ENCODE results near the gene ZC3HAV1.

The ZC3HAV1 gene

GRCh38 chr7:139049936-139050335, 59.6 kb downstream of the ZC3HAV1 start:
- DNase-seq, result no peak
- no peaks in the 10 kb centered on the region for H3K79me1 ChIP-seq (ENCODE audit: low read length)
- H3K18ac ChIP-seq (ENCODE audit: low read length), result no peak overlapping the region
- H3K4me3 ChIP-seq (ENCODE audit: low read length), result no peak overlapping the region
- no peak overlapping the region for H4K5ac ChIP-seq (ENCODE audit: low read length)
- no peaks in the 10 kb centered on the region for H3K79me2 ChIP-seq (ENCODE audit: control insufficient read depth, insufficient read depth, low read length)
- no peak overlapping the region for H3K9ac ChIP-seq (ENCODE audit: low read length)
- H2BK5ac ChIP-seq (ENCODE audit: low read length), result no peak overlapping the region
- no peak overlapping the region for H3K23ac ChIP-seq (ENCODE audit: low read length)
- H3K27ac ChIP-seq (ENCODE audit: low read depth, low read length), result no peak overlapping the region
- no peak overlapping the region for H3K4ac ChIP-seq (ENCODE audit: low read depth, low read length)
- no peak overlapping the region for H4K8ac ChIP-seq (ENCODE audit: low read depth, low read length)
- no peaks in the 10 kb centered on the region for H3K27me3 ChIP-seq (ENCODE audit: insufficient read depth, low read length, poor library complexity)
- H2BK120ac ChIP-seq (ENCODE audit: low read depth, low read length), result no peak overlapping the region
- H3K4me2 ChIP-seq (ENCODE audit: low read length), result no peak overlapping the region
- no CpG with 5 or more reads among the region's 1 CpG for WGBS (ENCODE audit: extremely low coverage, insufficient coverage, low lambda C conversion rate)
- H2AK5ac ChIP-seq (ENCODE audit: low read length), result no peak overlapping the region
- no peak overlapping the region for H3K56ac ChIP-seq (ENCODE audit: low read length)
- H2BK15ac ChIP-seq (replicated peaks; ENCODE audit: low read depth), result no peak overlapping the region
- peaks cover 13% of the 10 kb centered on the region for H3K36me3 ChIP-seq (ENCODE audit: control insufficient read depth, insufficient read depth, low read length)
- no peaks in the 10 kb centered on the region for H3K4me1 ChIP-seq (ENCODE audit: control insufficient read depth, low read depth, low read length)

- Histone ChIP-seq H3K18ac (ENCODE audit: low read length) (no peak overlapping the region), H3K4ac (ENCODE audit: low read depth, low read length) (no peak overlapping the region), H2BK5ac (ENCODE audit: low read length) (no peak overlapping the region), H4K8ac (ENCODE audit: low read depth, low read length) (no peak overlapping the region), H3K9ac (ENCODE audit: low read length) (no peak overlapping the region), H3K79me2 (ENCODE audit: control insufficient read depth, insufficient read depth, low read length) (no peaks in the 10 kb centered on the region), H4K5ac (ENCODE audit: low read length) (no peak overlapping the region), H2BK120ac (ENCODE audit: low read depth, low read length) (no peak overlapping the region), H3K4me1 (ENCODE audit: control insufficient read depth, low read depth, low read length) (no peaks in the 10 kb centered on the region), H3K23ac (ENCODE audit: low read length) (no peak overlapping the region), H3K27ac (ENCODE audit: low read depth, low read length) (no peak overlapping the region), H2BK15ac (replicated peaks; ENCODE audit: low read depth) (no peak overlapping the region), H3K4me2 (ENCODE audit: low read length) (no peak overlapping the region), H3K36me3 (ENCODE audit: control insufficient read depth, insufficient read depth, low read length) (peaks cover 11% of the 10 kb centered on the region), H3K27me3 (ENCODE audit: insufficient read depth, low read length, poor library complexity) (no peaks in the 10 kb centered on the region), H3K4me3 (ENCODE audit: low read length) (no peak overlapping the region), H2AK5ac (ENCODE audit: low read length) (no peak overlapping the region), H3K56ac (ENCODE audit: low read length) (no peak overlapping the region), H3K79me1 (ENCODE audit: low read length) (no peaks in the 10 kb centered on the region)
- DNase-seq, result no peak
- no CpG with 5 or more reads among the region's 7 CpGs for WGBS (ENCODE audit: extremely low coverage, insufficient coverage, low lambda C conversion rate)
These were observed 60.4 kb downstream of the ZC3HAV1 start for GRCh38 chr7:139049111-139049510.

- H4K5ac ChIP-seq (ENCODE audit: low read length), result no peak overlapping the region
- no peak overlapping the region for H3K23ac ChIP-seq (ENCODE audit: low read length)
- no peak overlapping the region for H3K4ac ChIP-seq (ENCODE audit: low read depth, low read length)
- no peak overlapping the region for H4K8ac ChIP-seq (ENCODE audit: low read depth, low read length)
- H3K79me1 ChIP-seq (ENCODE audit: low read length), result no peaks in the 10 kb centered on the region
- WGBS (ENCODE audit: extremely low coverage, insufficient coverage, low lambda C conversion rate), result no CpG with 5 or more reads among the region's 3 CpGs
- no peak overlapping the region for H3K9ac ChIP-seq (ENCODE audit: low read length)
- no peak overlapping the region for H2AK5ac ChIP-seq (ENCODE audit: low read length)
- H3K4me1 ChIP-seq (ENCODE audit: control insufficient read depth, low read depth, low read length), result no peaks in the 10 kb centered on the region
- H3K79me2 ChIP-seq (ENCODE audit: control insufficient read depth, insufficient read depth, low read length), result no peaks in the 10 kb centered on the region
- H2BK15ac ChIP-seq (replicated peaks; ENCODE audit: low read depth), result no peak overlapping the region
- no peak overlapping the region for H3K56ac ChIP-seq (ENCODE audit: low read length)
- DNase-seq, result no peak
- H3K4me2 ChIP-seq (ENCODE audit: low read length), result no peak overlapping the region
- no peak overlapping the region for H2BK5ac ChIP-seq (ENCODE audit: low read length)
- no peak overlapping the region for H2BK120ac ChIP-seq (ENCODE audit: low read depth, low read length)
- no peak overlapping the region for H3K18ac ChIP-seq (ENCODE audit: low read length)
- peaks cover 9% of the 10 kb centered on the region for H3K36me3 ChIP-seq (ENCODE audit: control insufficient read depth, insufficient read depth, low read length)
- no peak overlapping the region for H3K4me3 ChIP-seq (ENCODE audit: low read length)
- no peaks in the 10 kb centered on the region for H3K27me3 ChIP-seq (ENCODE audit: insufficient read depth, low read length, poor library complexity)
- H3K27ac ChIP-seq (ENCODE audit: low read depth, low read length), result no peak overlapping the region
These were observed 61.5 kb downstream of the ZC3HAV1 start for GRCh38 chr7:139047970-139048369.

GRCh38 chr7:139046143-139046542, 63.4 kb downstream of the ZC3HAV1 start:
- H3K4me3 ChIP-seq (ENCODE audit: low read length), result no peak overlapping the region
- H3K27me3 ChIP-seq (ENCODE audit: insufficient read depth, low read length, poor library complexity), result no peaks in the 10 kb centered on the region
- H4K5ac ChIP-seq (ENCODE audit: low read length), result no peak overlapping the region
- no peak overlapping the region for H2AK5ac ChIP-seq (ENCODE audit: low read length)
- no peaks in the 10 kb centered on the region for H3K4me1 ChIP-seq (ENCODE audit: control insufficient read depth, low read depth, low read length)
- no peak overlapping the region for H3K18ac ChIP-seq (ENCODE audit: low read length)
- DNase-seq, result no peak
- H3K36me3 ChIP-seq (ENCODE audit: control insufficient read depth, insufficient read depth, low read length), result peaks cover 7% of the 10 kb centered on the region
- no peak overlapping the region for H3K56ac ChIP-seq (ENCODE audit: low read length)
- H2BK120ac ChIP-seq (ENCODE audit: low read depth, low read length), result no peak overlapping the region
- H3K9ac ChIP-seq (ENCODE audit: low read length), result no peak overlapping the region
- no peak overlapping the region for H3K23ac ChIP-seq (ENCODE audit: low read length)
- H3K27ac ChIP-seq (ENCODE audit: low read depth, low read length), result no peak overlapping the region
- H2BK15ac ChIP-seq (replicated peaks; ENCODE audit: low read depth), result no peak overlapping the region
- no peaks in the 10 kb centered on the region for H3K79me1 ChIP-seq (ENCODE audit: low read length)
- no peak overlapping the region for H2BK5ac ChIP-seq (ENCODE audit: low read length)
- WGBS (ENCODE audit: extremely low coverage, insufficient coverage, low lambda C conversion rate), result no CpG with 5 or more reads among the region's 6 CpGs
- no peaks in the 10 kb centered on the region for H3K79me2 ChIP-seq (ENCODE audit: control insufficient read depth, insufficient read depth, low read length)
- no peak overlapping the region for H4K8ac ChIP-seq (ENCODE audit: low read depth, low read length)
- no peak overlapping the region for H3K4me2 ChIP-seq (ENCODE audit: low read length)
- no peak overlapping the region for H3K4ac ChIP-seq (ENCODE audit: low read depth, low read length)

GRCh38 chr7:139044813-139045794, 64.4 kb downstream of the ZC3HAV1 start:
- Histone ChIP-seq H2BK120ac (ENCODE audit: low read depth, low read length) (no peak overlapping the region), H3K27me3 (ENCODE audit: insufficient read depth, low read length, poor library complexity) (no peaks in the 10 kb centered on the region), H3K79me2 (ENCODE audit: control insufficient read depth, insufficient read depth, low read length) (no peaks in the 10 kb centered on the region), H3K4ac (ENCODE audit: low read depth, low read length) (no peak overlapping the region), H3K27ac (ENCODE audit: low read depth, low read length) (no peak overlapping the region), H3K18ac (ENCODE audit: low read length) (no peak overlapping the region), H3K23ac (ENCODE audit: low read length) (no peak overlapping the region), H3K4me3 (ENCODE audit: low read length) (no peak overlapping the region), H2BK5ac (ENCODE audit: low read length) (no peak overlapping the region), H3K4me1 (ENCODE audit: control insufficient read depth, low read depth, low read length) (no peaks in the 10 kb centered on the region), H3K79me1 (ENCODE audit: low read length) (no peaks in the 10 kb centered on the region), H2AK5ac (ENCODE audit: low read length) (no peak overlapping the region), H4K5ac (ENCODE audit: low read length) (no peak overlapping the region), H2BK15ac (replicated peaks; ENCODE audit: low read depth) (no peak overlapping the region), H4K8ac (ENCODE audit: low read depth, low read length) (no peak overlapping the region), H3K36me3 (ENCODE audit: control insufficient read depth, insufficient read depth, low read length) (peaks cover 7% of the 10 kb centered on the region), H3K56ac (ENCODE audit: low read length) (no peak overlapping the region), H3K9ac (ENCODE audit: low read length) (no peak overlapping the region), H3K4me2 (ENCODE audit: low read length) (no peak overlapping the region)
- no peak for DNase-seq
- 100% methylated on average over 1 of the region's 5 CpGs for WGBS (ENCODE audit: extremely low coverage, insufficient coverage, low lambda C conversion rate)
